ENCODE results near the gene COL18A1.

DNA sequence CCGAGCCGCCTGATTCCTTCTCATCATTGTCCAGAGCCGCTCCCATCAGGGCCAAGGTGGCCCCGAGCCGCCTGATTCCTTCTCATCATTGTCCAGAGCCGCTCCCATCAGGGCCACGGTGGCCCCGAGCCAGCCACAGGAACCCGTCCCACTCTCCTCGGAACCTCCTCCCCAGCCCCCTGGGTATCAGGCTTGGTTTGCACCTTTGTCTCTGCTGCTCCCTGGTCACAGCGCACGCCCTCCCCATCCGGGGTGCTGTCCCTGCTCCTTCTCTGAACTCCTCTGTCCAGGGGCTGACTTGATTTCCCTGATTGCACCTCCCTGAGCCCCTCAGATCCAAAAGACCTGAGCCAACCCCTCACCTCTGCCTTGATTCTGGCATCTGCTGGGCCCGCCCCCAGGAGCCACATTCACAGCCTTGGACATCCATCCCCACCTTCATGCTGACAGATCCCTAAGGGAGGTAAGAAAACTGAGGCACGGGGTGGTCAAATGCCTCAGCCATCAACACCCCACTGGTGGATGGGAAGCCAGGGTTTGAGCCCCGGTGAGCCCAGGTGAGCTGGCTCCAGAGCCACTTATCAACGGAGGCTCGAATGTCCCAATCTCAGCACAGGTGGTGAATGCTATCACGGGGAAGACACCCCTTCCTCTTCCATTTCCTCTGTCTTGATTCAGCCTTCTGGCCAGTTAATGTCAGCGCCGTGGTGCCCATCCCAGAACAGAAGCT lies 25.6 kb upstream of the COL18A1 start:
- TF ChIP-seq, protein P1, sequence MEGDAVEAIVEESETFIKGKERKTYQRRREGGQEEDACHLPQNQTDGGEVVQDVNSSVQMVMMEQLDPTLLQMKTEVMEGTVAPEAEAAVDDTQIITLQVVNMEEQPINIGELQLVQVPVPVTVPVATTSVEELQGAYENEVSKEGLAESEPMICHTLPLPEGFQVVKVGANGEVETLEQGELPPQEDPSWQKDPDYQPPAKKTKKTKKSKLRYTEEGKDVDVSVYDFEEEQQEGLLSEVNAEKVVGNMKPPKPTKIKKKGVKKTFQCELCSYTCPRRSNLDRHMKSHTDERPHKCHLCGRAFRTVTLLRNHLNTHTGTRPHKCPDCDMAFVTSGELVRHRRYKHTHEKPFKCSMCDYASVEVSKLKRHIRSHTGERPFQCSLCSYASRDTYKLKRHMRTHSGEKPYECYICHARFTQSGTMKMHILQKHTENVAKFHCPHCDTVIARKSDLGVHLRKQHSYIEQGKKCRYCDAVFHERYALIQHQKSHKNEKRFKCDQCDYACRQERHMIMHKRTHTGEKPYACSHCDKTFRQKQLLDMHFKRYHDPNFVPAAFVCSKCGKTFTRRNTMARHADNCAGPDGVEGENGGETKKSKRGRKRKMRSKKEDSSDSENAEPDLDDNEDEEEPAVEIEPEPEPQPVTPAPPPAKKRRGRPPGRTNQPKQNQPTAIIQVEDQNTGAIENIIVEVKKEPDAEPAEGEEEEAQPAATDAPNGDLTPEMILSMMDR (conservative IDR thresholded peaks at IDR 0.05; ENCODE audit: low read length): no peak
- no peak for TF ChIP-seq EZH2phosphoT487 (IDR thresholded peaks at IDR 0.05; ENCODE audit: borderline replicate concordance)

Data from Loucy (cell line).